GM12878 (cell line): ENCODE measurements around the gene TCERG1L.
"Not testable (repeated sequence)": the region's sequence is repeated elsewhere in the genome, so short reads cannot be mapped to it uniquely, and the experiment has no call there.

Experiments used
- BACH1 ChIP-seq: fragments of 450-650 bp; IDR thresholded peaks from 2 replicates; pipeline ENCODE4 v1.6.1; 2017; ENCODE audit warnings: mild to moderate bottlenecking, borderline replicate concordance
- BHLHE40 ChIP-seq, 2 experiments: fragments of 450-650 bp in 1 of 2; IDR thresholded peaks; 2 replicates each; pipeline ENCODE4 v1.6.1; 2011 to 2017; ENCODE audit warnings: low read depth in 2 of 2, borderline replicate concordance in 1 of 2, improper control_type of control experiment in 1 of 2, low read length in 1 of 2, mild to moderate bottlenecking in 1 of 2
- CEBPZ ChIP-seq: fragments of 150-350 bp; IDR thresholded peaks from 2 replicates; pipeline ENCODE4 v1.6.1; 2016; ENCODE audit warnings: low read depth, low read length
- CHD2 ChIP-seq: IDR thresholded peaks from 2 replicates; pipeline ENCODE4 v1.6.1; 2011; ENCODE audit warnings: low read depth, low read length, improper control_type of control experiment, borderline replicate concordance
- CTCF ChIP-seq, 3 experiments: IDR thresholded peaks in 2 of 3; conservative IDR thresholded peaks in 1 of 3; 2 replicates each; pipeline ENCODE4 v1.5.1; 2011; ENCODE audit warnings: low read depth in 3 of 3, low read length in 3 of 3, mild to moderate bottlenecking in 3 of 3, control low read depth in 2 of 3, moderate library complexity in 2 of 3, inconsistent platforms in 1 of 3, mixed read lengths in 1 of 3; ENCODE audit not compliant: control insufficient read depth in 2 of 3, insufficient read depth in 1 of 3; ENCODE audit errors: extremely low read depth in 1 of 3
- MTA3 ChIP-seq: IDR thresholded peaks from 2 replicates; pipeline ENCODE4 v1.6.1; 2012; ENCODE audit warnings: low read length, inconsistent platforms, borderline replicate concordance
- PKNOX1 ChIP-seq: fragments of 450-650 bp; IDR thresholded peaks from 2 replicates; pipeline ENCODE4 v1.6.1; 2016; ENCODE audit warnings: mild to moderate bottlenecking
- PML ChIP-seq: IDR thresholded peaks from 2 replicates; pipeline ENCODE4 v1.6.1; 2012; ENCODE audit warnings: low read length, inconsistent platforms
- SKIL ChIP-seq: fragments of 450-650 bp; IDR thresholded peaks from 2 replicates; pipeline ENCODE4 v1.6.1; 2017; ENCODE audit warnings: mild to moderate bottlenecking, low read depth, inconsistent platforms; ENCODE audit not compliant: poor library complexity, severe bottlenecking
- YY1 ChIP-seq: IDR thresholded peaks from 2 replicates; pipeline ENCODE4 v1.6.1; 2011; ENCODE audit warnings: low read depth, mild to moderate bottlenecking, low read length
- ZSCAN29 ChIP-seq: fragments of 450-650 bp; IDR thresholded peaks from 2 replicates; pipeline ENCODE4 v1.6.1; 2017; ENCODE audit warnings: mild to moderate bottlenecking, moderate library complexity

- TF ChIP-seq BACH1; BHLHE40 (IDR thresholded peaks at IDR 0.05; ENCODE audit: borderline replicate concordance in 1 of 2, low read depth in 2 of 2, low read length in 1 of 2); PKNOX1; YY1; ZSCAN29; CEBPZ; PML; MTA3; CTCF (IDR thresholded peaks at IDR 0.05 in 2 of 3, conservative IDR thresholded peaks at IDR 0.05 in 1 of 3; ENCODE audit: control insufficient read depth in 2 of 3, extremely low read depth in 1 of 3, insufficient read depth in 1 of 3, low read depth in 3 of 3, low read length in 3 of 3); CHD2; SKIL: not testable (repeated sequence)
Observed at GRCh38 chr10:131234606-131235005, 76.9 kb downstream of the TCERG1L start.
